ENCODE measurements around the gene PLET1.

The PLET1 gene

DNA sequence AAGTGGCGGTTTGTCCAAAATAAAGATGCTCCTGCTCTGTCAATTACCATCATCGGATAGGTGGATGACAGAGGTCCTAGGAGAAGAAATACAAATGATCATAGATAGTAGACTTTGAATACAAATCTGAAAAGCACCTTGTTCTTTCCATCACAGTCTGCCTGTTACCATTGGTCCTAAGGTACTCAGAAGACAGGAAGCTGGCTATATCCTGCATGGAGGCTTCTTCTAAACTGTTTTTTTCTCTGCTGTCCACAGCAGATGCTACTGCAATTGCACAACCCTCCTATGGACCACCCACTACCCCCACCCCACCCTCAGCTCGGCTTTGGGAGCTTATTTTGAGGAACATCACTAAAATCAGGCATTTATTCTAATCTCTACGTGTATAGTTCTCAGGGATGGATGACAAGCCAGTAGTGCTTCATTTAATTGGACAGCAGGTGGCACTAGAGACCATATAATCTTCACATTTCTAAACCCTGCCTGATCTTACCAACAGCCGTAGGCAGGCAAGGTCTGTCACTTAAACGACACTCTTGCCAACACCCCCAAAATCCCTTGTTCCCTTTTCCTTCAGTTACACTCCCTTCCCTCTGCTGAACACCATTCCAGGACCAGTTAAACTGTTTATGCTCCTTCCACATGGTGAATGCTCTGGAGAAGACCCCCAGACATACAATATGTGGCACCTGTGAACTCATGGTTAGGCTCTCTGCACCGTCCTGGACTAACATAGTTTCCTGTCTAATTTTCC lies 41.0 kb downstream of the PLET1 start:
- TF ChIP-seq, protein P1, sequence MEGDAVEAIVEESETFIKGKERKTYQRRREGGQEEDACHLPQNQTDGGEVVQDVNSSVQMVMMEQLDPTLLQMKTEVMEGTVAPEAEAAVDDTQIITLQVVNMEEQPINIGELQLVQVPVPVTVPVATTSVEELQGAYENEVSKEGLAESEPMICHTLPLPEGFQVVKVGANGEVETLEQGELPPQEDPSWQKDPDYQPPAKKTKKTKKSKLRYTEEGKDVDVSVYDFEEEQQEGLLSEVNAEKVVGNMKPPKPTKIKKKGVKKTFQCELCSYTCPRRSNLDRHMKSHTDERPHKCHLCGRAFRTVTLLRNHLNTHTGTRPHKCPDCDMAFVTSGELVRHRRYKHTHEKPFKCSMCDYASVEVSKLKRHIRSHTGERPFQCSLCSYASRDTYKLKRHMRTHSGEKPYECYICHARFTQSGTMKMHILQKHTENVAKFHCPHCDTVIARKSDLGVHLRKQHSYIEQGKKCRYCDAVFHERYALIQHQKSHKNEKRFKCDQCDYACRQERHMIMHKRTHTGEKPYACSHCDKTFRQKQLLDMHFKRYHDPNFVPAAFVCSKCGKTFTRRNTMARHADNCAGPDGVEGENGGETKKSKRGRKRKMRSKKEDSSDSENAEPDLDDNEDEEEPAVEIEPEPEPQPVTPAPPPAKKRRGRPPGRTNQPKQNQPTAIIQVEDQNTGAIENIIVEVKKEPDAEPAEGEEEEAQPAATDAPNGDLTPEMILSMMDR (IDR thresholded peaks at IDR 0.05), result peak; percentile 74

DNA sequence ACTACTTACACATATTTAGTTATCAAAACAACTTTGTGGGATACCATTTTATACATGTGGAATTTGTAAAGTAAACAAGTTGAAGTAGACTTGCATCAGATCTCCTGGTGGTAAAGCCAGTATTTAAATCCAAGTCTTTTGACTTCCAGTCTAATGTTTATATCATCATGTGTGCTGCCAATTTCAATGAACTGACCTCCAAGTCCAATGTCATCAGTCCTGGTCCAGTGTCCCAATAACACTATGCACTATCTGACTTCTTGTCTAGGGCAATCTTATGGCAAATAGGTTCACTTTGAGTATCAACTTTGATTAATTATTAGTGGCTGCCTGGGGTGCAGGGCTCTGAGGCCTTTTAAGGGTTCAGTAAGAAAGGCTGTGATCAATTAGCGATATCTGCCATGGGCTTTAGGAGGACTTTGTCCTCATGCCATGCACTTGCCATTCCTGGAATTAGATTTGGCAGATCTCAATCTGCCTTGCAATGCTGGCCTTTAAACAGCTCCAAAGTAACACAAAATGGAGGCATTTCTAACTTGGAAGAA lies 44.0 kb downstream of the PLET1 start:
- TF ChIP-seq, protein P1 (IDR thresholded peaks at IDR 0.05), result no peak

DNA sequence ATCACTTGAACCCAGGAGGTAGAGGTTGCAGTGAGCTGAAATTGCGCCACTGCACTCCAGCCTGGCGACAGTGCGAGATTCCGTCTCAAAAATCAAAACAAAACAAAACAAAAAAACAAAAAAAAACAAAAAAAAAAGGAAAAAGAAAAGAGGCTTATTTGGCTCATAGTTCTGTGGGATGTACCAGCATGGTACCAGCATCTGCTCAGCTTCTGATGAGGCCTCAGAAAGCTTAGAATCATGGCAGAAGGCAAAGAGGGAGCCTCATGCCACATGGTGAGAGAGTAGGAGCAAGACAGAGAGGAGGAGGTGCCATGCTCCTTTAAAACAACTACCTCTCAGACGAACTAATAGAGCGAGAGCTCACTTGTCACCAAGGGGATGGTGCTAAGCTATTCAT lies 45.0 kb downstream of the PLET1 start:
- TF ChIP-seq, protein P1 (IDR thresholded peaks at IDR 0.05), result no peak

DNA sequence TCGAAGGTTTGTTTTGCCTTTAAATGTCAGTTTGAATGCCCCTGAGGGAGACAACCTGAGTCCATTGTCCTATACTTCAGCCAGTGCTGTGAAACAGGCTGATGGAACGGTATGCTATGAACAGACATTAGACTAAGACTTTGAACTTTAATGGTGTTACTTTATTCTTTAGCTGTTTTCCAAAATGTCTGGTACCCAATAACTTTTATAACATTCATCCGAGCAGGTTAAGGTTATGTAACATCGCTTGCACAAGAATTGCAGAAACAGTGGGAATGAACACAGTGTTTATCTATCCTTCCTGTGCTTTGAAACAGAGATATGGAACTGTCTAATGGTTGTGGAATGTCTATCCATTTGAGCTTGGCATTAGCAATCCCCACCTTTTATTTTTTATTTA lies 46.9 kb downstream of the PLET1 start:
- TF ChIP-seq, protein P1 (IDR thresholded peaks at IDR 0.05), result no peak

DNA sequence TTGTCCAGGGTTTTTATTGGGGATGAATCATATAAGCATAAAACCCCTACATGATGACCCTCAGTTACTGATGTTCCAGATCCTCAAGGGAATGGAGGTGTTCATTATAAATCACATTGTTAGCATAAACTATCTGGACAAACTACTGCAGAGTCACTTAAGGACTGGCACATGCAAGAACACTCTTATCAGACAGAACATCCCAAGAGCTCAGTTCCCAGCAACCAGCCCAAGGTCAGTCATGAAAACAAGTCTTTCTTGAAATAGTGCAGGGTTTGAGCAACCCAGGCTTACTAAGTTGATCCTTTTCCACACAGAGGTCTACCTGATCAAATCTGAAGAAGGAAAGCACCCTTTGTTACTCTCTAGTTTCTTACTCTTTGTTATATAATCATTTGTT lies 48.0 kb downstream of the PLET1 start:
- TF ChIP-seq, protein P1 (IDR thresholded peaks at IDR 0.05), result no peak

DNA sequence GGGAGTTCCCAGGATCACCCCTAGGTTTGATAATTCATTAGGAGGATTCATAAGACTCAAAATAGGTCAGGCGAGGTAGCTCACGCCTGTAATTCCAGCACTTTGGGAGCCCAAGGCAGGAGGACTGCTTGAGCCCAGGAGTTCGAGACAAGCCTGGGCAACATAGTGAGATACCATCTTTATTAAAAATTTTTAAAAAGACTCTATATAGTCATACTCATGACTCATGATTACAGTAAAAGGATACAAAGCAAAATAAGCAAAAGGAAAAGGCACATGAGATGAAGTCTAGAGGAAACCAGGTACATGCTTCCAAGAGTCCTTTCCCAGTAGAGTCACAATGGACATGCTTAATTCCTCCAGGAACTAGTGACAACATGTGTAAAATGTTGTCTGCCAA lies 48.4 kb downstream of the PLET1 start:
- TF ChIP-seq, protein P1 (IDR thresholded peaks at IDR 0.05), result no peak

DNA sequence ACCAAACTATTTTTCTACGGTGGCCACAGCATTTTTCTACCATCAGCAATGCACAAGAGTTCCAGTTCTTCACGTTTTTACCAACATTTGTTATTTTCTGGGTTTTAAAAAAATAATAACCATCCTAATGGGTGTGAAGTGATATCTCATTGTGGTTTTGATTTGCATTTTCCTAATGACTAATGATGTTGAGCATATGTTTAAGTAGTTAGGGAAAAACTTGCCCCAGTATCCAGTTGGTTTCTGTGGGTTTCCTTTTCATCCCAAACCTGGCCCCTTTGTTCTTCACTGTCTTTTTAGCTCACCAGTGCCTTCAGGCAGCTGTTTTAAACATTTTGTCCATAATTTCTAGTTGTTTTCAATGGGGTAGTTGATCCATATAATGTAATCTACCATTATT lies 49.1 kb downstream of the PLET1 start:
- TF ChIP-seq, protein P1 (IDR thresholded peaks at IDR 0.05), result no peak

All from LNCAP (cell line).